Measurements from ENCODE around the gene ELOB. TPM values are rescaled to one million over a fixed set of nuclear protein-coding genes. Genes with fewer than 3 reads are reported as not detected.
A peak's percentile ranks its signal among the peaks of the same experiment; 100 is the strongest.
"Not testable (repeated sequence)": the region's sequence is repeated elsewhere in the genome, so short reads cannot be mapped to it uniquely, and the experiment has no call there.

ELOB gene
- total RNA-seq, 2 experiments from 2014 or later: 141 to 150 TPM

- H3K27me3 Mint-ChIP-seq: peaks cover 12% of the 10 kb centered on the region
- DNase-seq: no peak
These were observed 52.9 kb downstream of the ELOB start for GRCh38 chr16:2724088-2724676.

DNA sequence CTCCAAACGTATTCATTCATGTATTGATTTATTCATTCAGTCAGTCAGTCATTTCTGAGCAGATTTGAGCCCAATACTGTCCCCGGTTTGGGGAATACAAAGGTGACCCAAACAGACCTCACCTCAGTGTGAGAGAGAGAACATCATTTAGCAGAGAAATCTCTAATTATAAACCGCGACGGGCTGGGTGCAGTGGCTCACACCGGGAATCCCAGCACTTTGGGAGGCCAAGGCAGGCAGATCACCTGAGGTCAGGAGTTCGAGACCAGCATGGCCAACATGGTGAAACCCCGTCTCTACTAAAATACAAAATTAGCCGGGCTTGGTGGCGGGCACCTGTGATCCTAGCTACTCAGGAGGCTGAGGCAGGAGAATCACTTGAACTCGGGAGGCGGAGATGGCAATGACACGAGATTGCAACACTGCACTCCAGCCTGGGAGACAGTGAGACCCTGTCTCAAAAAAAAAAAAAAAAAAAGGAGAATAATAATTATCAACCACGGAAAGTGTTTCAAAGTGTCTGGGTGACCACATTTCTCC, 55.4 kb downstream of the ELOB start:
- CTCF ChIA-PET: interaction anchor here (0.7 to 0.9 kb wide), 2 partner anchors 21 to 206 kb away, joined by 4 to 5 read pairs; no protein-coding TSS in a partner anchor
- peak overlapping the region; percentile 45 for H3K27ac Mint-ChIP-seq
- DNase-seq; H3K36me3 Mint-ChIP-seq (ENCODE audit: low read depth); H3K9me3 Mint-ChIP-seq; POLR2A ChIA-PET; H3K4me1 Mint-ChIP-seq: not testable (repeated sequence)
- H3K4me3 Mint-ChIP-seq: peak overlapping the region; percentile 75
- peaks cover 12% of the 10 kb centered on the region for H3K27me3 Mint-ChIP-seq

More at GRCh38 chr16:2724088-2724676, 52.9 kb downstream of the ELOB start:
- Mint-ChIP-seq H3K9me3 (no peaks in the 10 kb centered on the region), H3K4me1 (peaks cover 7% of the 10 kb centered on the region), H3K4me3 (no peak overlapping the region), H3K27ac (no peak overlapping the region), H3K36me3 (ENCODE audit: low read depth) (no peaks in the 10 kb centered on the region)
- POLR2A ChIA-PET: no interaction called here
- CTCF ChIA-PET: no interaction called here

Other genes with a start within 250 kb of the ELOB start
- gene CEMP1, start 245.9 kb downstream of the ELOB start, total RNA-seq: under 1 TPM in 1 of 2 experiments, not detected in 1; 0.23 TPM
- 10 to 100 TPM; 43.5 to 45.2 TPM for gene PDPK1, start 239.3 kb downstream of the ELOB start, total RNA-seq
- gene KCTD5, start 94.8 kb downstream of the ELOB start, total RNA-seq: 10 to 100 TPM; 35.9 to 39.8 TPM
- gene PRSS27, start 57.1 kb downstream of the ELOB start, total RNA-seq: 1 to 10 TPM; 1.6 to 1.8 TPM
- 100 to 1,000 TPM; 520 to 539 TPM for gene SRRM2, start 24.6 kb downstream of the ELOB start, total RNA-seq
- not detected for gene PRSS33, start 10.3 kb upstream of the ELOB start, total RNA-seq
- gene PRSS41, start 21.2 kb upstream of the ELOB start, total RNA-seq: not detected
- 1 to 10 TPM; 3.0 to 4.0 TPM for gene PRSS21, start 40.0 kb upstream of the ELOB start, total RNA-seq
- gene ZG16B, start 53.0 kb upstream of the ELOB start, total RNA-seq: 1 to 10 TPM; 8.8 to 9.8 TPM
- gene PRSS22, start 80.9 kb upstream of the ELOB start, total RNA-seq: not detected
- 10 to 100 TPM; 19.4 to 20.5 TPM for gene FLYWCH2, start 105.9 kb upstream of the ELOB start, total RNA-seq
- gene FLYWCH1, start 134.7 kb upstream of the ELOB start, total RNA-seq: 10 to 100 TPM; 75.2 to 80.8 TPM
- not detected for gene KREMEN2, start 187.0 kb upstream of the ELOB start, total RNA-seq
- gene PAQR4, start 192.1 kb upstream of the ELOB start, total RNA-seq: 10 to 100 TPM; 50.0 to 52.3 TPM
- 100 to 1,000 TPM; 118 to 124 TPM for gene PKMYT1, start 203.2 kb upstream of the ELOB start, total RNA-seq
- under 1 TPM; 0.23 to 0.28 TPM for gene CLDN9, start 235.6 kb upstream of the ELOB start, total RNA-seq
- gene CLDN6, start 240.9 kb upstream of the ELOB start, total RNA-seq: not detected
- 1 to 10 TPM; 6.1 to 7.5 TPM for gene TNFRSF12A, start 243.1 kb upstream of the ELOB start, total RNA-seq
- gene HCFC1R1, start 246.7 kb upstream of the ELOB start, total RNA-seq: 10 to 100 TPM; 37.0 to 43.3 TPM
- gene THOC6, start 246.8 kb upstream of the ELOB start, total RNA-seq: 10 to 100 TPM; 42.4 TPM

All from activated CD4-positive, alpha-beta memory T cell treated with anti-CD3 and anti-CD28 coated beads, Interleukin-2, amount 10 ng/mL, durations not matched to agents 7 days and 5 days (primary cell).